SK-N-SH (cell line): Measurements from ENCODE around the gene TTC22. TPM values are rescaled to one million over a fixed set of nuclear protein-coding genes. Genes with fewer than 3 reads are reported as not detected.

Experiments
- CTCF ChIA-PET: fragments of 300-600, 350-600 bp; formaldehyde crosslinking; extraction: SDS; loops from one replicate; lab custom pipeline; 2021; lab: Yijun Ruan, JAX
- POLR2A ChIA-PET: fragments of 350-600 bp; sonication (Branson Sonifier 250); formaldehyde crosslinking; extraction: SDS; loops from one replicate; lab custom pipeline; 2020; ENCODE audit warnings: antibody characterized with exemption, inconsistent platforms; lab: Yijun Ruan, JAX
- DNase-seq: peaks from one replicate; pipeline ENCODE4 v3.0.0; 2012
- H2AFZ ChIP-seq: fragments of 200-600 bp; sonication (generic); 2 replicates; pipeline ENCODE4 v1.8.1; 2016; ENCODE audit warnings: antibody characterized with exemption, mild to moderate bottlenecking, low read depth
- H3F3A ChIP-seq: fragments of 200-600 bp; sonication (generic); replicated peaks from 2 replicates; pipeline ENCODE3; 2016; ENCODE audit warnings: antibody characterized with exemption, mild to moderate bottlenecking; ENCODE audit not compliant: insufficient read depth
- H3K27ac ChIP-seq, 2 experiments: fragments of 200-500 bp in 1 of 2; fragments of 200-600 bp in 1 of 2; sonication (Bioruptor generic) in 1 of 2; sonication (generic), shearing (Covaris generic) in 1 of 2; 2 replicates each; pipeline versions ENCODE4 v1.5.1 to v1.6.1; 2014 to 2016; ENCODE audit warnings: low read depth in 2 of 2, inconsistent platforms in 1 of 2, low read length in 1 of 2, mild to moderate bottlenecking in 1 of 2, mixed read lengths in 1 of 2
- H3K27me3 ChIP-seq: fragments of 200-600 bp; sonication (generic), shearing (Covaris generic); 2 replicates; pipeline ENCODE4 v1.6.1; 2016; ENCODE audit warnings: mixed run types; ENCODE audit not compliant: insufficient read depth
- H3K36me3 ChIP-seq, 2 experiments: fragments of 200-500 bp in 1 of 2; fragments of 200-600 bp in 1 of 2; sonication (Bioruptor generic) in 1 of 2; sonication (generic) in 1 of 2; replicated peaks in 1 of 2; 2 replicates each; pipeline versions ENCODE3 to v1.5.1; 2014 to 2016; ENCODE audit warnings: low read length in 1 of 2, mild to moderate bottlenecking in 1 of 2; ENCODE audit not compliant: insufficient read depth in 2 of 2, control insufficient read depth in 1 of 2
- H3K4me1 ChIP-seq, 2 experiments: fragments of 200-500 bp in 1 of 2; fragments of 200-600 bp in 1 of 2; sonication (Bioruptor generic) in 1 of 2; sonication (generic), shearing (Covaris generic) in 1 of 2; 2 replicates each; pipeline versions ENCODE4 v1.5.1 to v1.6.1; 2014 to 2016; ENCODE audit warnings: low read depth in 1 of 2, low read length in 1 of 2, mixed run types in 1 of 2; ENCODE audit not compliant: insufficient read depth in 2 of 2, control insufficient read depth in 1 of 2
- H3K4me2 ChIP-seq: fragments of 200-600 bp; sonication (generic), shearing (Covaris generic); 2 replicates; pipeline ENCODE4 v1.6.1; 2017; ENCODE audit warnings: mixed run types
- H3K4me3 ChIP-seq, 2 experiments: fragments of 200-500 bp in 1 of 2; fragments of 200-600 bp in 1 of 2; sonication (Bioruptor generic) in 1 of 2; sonication (generic), shearing (Covaris generic) in 1 of 2; 2 replicates each; pipeline versions ENCODE4 v1.5.1 to v1.8.1; 2014 to 2016; ENCODE audit warnings: low read depth in 2 of 2, inconsistent platforms in 1 of 2, low read length in 1 of 2, mild to moderate bottlenecking in 1 of 2, mixed read lengths in 1 of 2, moderate library complexity in 1 of 2
- H3K79me2 ChIP-seq: fragments of 200-600 bp; sonication (generic); 2 replicates; pipeline ENCODE4 v1.8.1; 2017; ENCODE audit warnings: mild to moderate bottlenecking; ENCODE audit not compliant: insufficient read depth
- H3K9ac ChIP-seq: fragments of 200-600 bp; sonication (generic); 2 replicates; pipeline ENCODE4 v1.6.1; 2017; ENCODE audit warnings: mixed run types
- H3K9me2 ChIP-seq: fragments of 200-600 bp; sonication (generic); 2 replicates; pipeline ENCODE4 v1.6.1; 2017; ENCODE audit warnings: mixed run types
- H3K9me3 ChIP-seq: fragments of 200-600 bp; sonication (generic); 2 replicates; pipeline ENCODE4 v1.6.1; 2017; ENCODE audit warnings: mixed run types, mild to moderate bottlenecking, moderate library complexity
- H4K20me1 ChIP-seq: fragments of 200-600 bp; sonication (generic); 2 replicates; pipeline ENCODE4 v1.6.1; 2017; ENCODE audit warnings: mild to moderate bottlenecking, mixed run types; ENCODE audit not compliant: insufficient read depth
- CHD2 ChIP-seq: fragments of 150-350 bp; IDR thresholded peaks from 2 replicates; pipeline ENCODE4 v1.6.1; 2018; ENCODE audit warnings: low read length; ENCODE audit not compliant: partially characterized antibody
- EP300 ChIP-seq, 2 experiments: IDR thresholded peaks; 2 replicates each; pipeline versions ENCODE4 v1.4.0 to v1.6.1; 2012; ENCODE audit warnings: borderline replicate concordance in 1 of 2, low read depth in 1 of 2, low read length in 1 of 2
- EZH2phosphoT487 ChIP-seq: fragments of 200-600 bp; sonication (generic); IDR thresholded peaks from 2 replicates; pipeline ENCODE4 v1.6.1; 2017; ENCODE audit warnings: low read depth, mixed run types, mild to moderate bottlenecking, antibody characterized with exemption, moderate library complexity, borderline replicate concordance
- FOXJ3 ChIP-seq: sonication (generic); formaldehyde crosslinking; IDR thresholded peaks from 2 replicates; pipeline ENCODE4 v1.5.1; 2020; ENCODE audit warnings: mild to moderate bottlenecking, missing genetic modification reagents
- FOXM1 ChIP-seq: IDR thresholded peaks from 2 replicates; pipeline ENCODE4 v1.4.0; 2012; ENCODE audit warnings: low read depth, mild to moderate bottlenecking
- GABPA ChIP-seq: IDR thresholded peaks from 2 replicates; pipeline ENCODE4 v1.4.0; 2012; ENCODE audit warnings: low read depth, mild to moderate bottlenecking
- GATA2 ChIP-seq: sonication (generic); formaldehyde crosslinking; IDR thresholded peaks from 2 replicates; pipeline ENCODE4 v1.5.0; 2020; ENCODE audit warnings: mild to moderate bottlenecking, missing genetic modification reagents
- JUND ChIP-seq: IDR thresholded peaks from 2 replicates; pipeline ENCODE4 v1.4.0; 2012
- MXI1 ChIP-seq: IDR thresholded peaks from 2 replicates; pipeline ENCODE4 v1.6.1; 2012; ENCODE audit warnings: mild to moderate bottlenecking, low read depth, low read length, improper control_type of control experiment
- NFIC ChIP-seq: IDR thresholded peaks from 2 replicates; pipeline ENCODE4 v1.4.0; 2012; ENCODE audit warnings: borderline replicate concordance
- NRF1 ChIP-seq: IDR thresholded peaks from 2 replicates; pipeline ENCODE4 v1.6.1; 2012; ENCODE audit warnings: low read depth, mild to moderate bottlenecking, low read length
- RXRA ChIP-seq: IDR thresholded peaks from 2 replicates; pipeline ENCODE4 v1.4.0; 2012; ENCODE audit warnings: low read depth, mild to moderate bottlenecking, borderline replicate concordance
- SMC3 ChIP-seq: IDR thresholded peaks from 2 replicates; pipeline ENCODE4 v1.6.1; 2012; ENCODE audit warnings: low read depth, low read length, improper control_type of control experiment
- TEAD4 ChIP-seq: IDR thresholded peaks from 2 replicates; pipeline ENCODE4 v1.4.0; 2012; ENCODE audit warnings: mild to moderate bottlenecking, borderline replicate concordance; ENCODE audit not compliant: insufficient read depth
- WGBS: methylation state at CpG from one replicate; pipeline ENCODE4 v1.1.6; 2017; ENCODE audit warnings: low lambda C conversion rate; 5-methylcytosine and 5-hydroxymethylcytosine counted together
- polyA plus RNA-seq, 3 experiments: library from polyadenylated mRNA; depleted of rRNA; stranded (reverse); fragments of >200 nt; gene quantifications; 2 replicates each; pipeline ENCODE4 v1.2.3, GENCODE V29; 2012
- TF ChIP-seq, protein P1 (sequence below): IDR thresholded peaks from 2 replicates; pipeline ENCODE4 v1.4.0; 2012; ENCODE audit warnings: low read depth, borderline replicate concordance
- TF ChIP-seq, protein P2 (sequence below): fragments of 150-350 bp; IDR thresholded peaks from 2 replicates; pipeline ENCODE4 v1.6.1; 2016; ENCODE audit warnings: mild to moderate bottlenecking, low read depth, low read length
- TF ChIP-seq, protein P3 (sequence below): IDR thresholded peaks from 2 replicates; pipeline ENCODE4; 2012

Gene TTC22
- polyA plus RNA-seq, 1 of the 3 experiments (the other 2 are of a cell fraction) = not detected

DNA sequence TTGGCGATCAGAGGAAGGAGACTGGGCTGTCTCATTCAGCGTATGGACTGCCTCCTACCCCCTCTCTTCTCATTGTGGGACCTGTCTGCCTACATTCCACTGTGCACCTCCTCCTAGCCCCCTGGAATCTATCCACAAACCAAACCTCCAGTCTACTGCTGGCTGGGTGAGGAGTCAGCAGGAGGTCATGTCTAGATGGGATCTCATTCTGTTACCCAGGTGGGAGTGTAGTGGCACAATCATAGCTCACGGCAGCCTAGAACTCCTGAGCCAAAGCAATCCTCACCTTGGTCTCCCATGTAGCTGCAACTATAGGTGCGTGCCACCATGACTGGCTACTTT is 18.0 kb upstream of the TTC22 start:
- Histone ChIP-seq H4K20me1 (no peaks in the 10 kb centered on the region), H3F3A (no peaks in the 10 kb centered on the region), H3K4me3 (no peak overlapping the region), H3K27me3 (no peaks in the 10 kb centered on the region; the same call in 1 of the 2 replicates), H2AFZ (no peak overlapping the region), H3K4me2 (no peak overlapping the region), H3K79me2 (no peaks in the 10 kb centered on the region), H3K9ac (no peak overlapping the region), H3K9me3 (no peaks in the 10 kb centered on the region; the same call in 1 of the 2 replicates), H3K36me3 (no peaks in the 10 kb centered on the region), H3K27ac (no peak overlapping the region), H3K9me2 (no peaks in the 10 kb centered on the region), H3K4me1 (no peaks in the 10 kb centered on the region)
- TF ChIP-seq SMC3 = no peak
- no peak for TF ChIP-seq FOXM1
- TF ChIP-seq RXRA = no peak
- TF ChIP-seq, protein P1, sequence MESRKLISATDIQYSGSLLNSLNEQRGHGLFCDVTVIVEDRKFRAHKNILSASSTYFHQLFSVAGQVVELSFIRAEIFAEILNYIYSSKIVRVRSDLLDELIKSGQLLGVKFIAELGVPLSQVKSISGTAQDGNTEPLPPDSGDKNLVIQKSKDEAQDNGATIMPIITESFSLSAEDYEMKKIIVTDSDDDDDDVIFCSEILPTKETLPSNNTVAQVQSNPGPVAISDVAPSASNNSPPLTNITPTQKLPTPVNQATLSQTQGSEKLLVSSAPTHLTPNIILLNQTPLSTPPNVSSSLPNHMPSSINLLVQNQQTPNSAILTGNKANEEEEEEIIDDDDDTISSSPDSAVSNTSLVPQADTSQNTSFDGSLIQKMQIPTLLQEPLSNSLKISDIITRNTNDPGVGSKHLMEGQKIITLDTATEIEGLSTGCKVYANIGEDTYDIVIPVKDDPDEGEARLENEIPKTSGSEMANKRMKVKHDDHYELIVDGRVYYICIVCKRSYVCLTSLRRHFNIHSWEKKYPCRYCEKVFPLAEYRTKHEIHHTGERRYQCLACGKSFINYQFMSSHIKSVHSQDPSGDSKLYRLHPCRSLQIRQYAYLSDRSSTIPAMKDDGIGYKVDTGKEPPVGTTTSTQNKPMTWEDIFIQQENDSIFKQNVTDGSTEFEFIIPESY = no peak
- TF ChIP-seq, protein P2, sequence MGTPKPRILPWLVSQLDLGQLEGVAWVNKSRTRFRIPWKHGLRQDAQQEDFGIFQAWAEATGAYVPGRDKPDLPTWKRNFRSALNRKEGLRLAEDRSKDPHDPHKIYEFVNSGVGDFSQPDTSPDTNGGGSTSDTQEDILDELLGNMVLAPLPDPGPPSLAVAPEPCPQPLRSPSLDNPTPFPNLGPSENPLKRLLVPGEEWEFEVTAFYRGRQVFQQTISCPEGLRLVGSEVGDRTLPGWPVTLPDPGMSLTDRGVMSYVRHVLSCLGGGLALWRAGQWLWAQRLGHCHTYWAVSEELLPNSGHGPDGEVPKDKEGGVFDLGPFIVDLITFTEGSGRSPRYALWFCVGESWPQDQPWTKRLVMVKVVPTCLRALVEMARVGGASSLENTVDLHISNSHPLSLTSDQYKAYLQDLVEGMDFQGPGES = no peak
- TF ChIP-seq NRF1 = no peak
- TF ChIP-seq GATA2 = no peak
- TF ChIP-seq EP300 (IDR thresholded peaks at IDR 0.05; ENCODE audit: borderline replicate concordance in 1 of 2, low read depth in 1 of 2, low read length in 1 of 2) = no peak
- TF ChIP-seq TEAD4 = no peak
- no peak for TF ChIP-seq CHD2
- no peak for TF ChIP-seq MXI1
- TF ChIP-seq, protein P3, sequence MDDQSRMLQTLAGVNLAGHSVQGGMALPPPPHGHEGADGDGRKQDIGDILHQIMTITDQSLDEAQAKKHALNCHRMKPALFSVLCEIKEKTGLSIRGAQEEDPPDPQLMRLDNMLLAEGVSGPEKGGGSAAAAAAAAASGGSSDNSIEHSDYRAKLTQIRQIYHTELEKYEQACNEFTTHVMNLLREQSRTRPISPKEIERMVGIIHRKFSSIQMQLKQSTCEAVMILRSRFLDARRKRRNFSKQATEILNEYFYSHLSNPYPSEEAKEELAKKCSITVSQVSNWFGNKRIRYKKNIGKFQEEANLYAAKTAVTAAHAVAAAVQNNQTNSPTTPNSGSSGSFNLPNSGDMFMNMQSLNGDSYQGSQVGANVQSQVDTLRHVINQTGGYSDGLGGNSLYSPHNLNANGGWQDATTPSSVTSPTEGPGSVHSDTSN = no peak
- no peak for TF ChIP-seq GABPA
- TF ChIP-seq FOXJ3 (CRISPR knock-in tag) = no peak
- no peak for TF ChIP-seq NFIC
- TF ChIP-seq JUND = no peak
- TF ChIP-seq EZH2phosphoT487 = no peak
- 79% methylated on average over 4 of the region's 4 CpGs for WGBS
- DNase-seq = no peak
- ChIA-PET CTCF (no interaction called here), POLR2A (interaction anchor here (0.6 kb wide), 1 partner anchor 284 kb away, joined by 3 read pairs; no protein-coding TSS in a partner anchor)
